Measurements from ENCODE around the gene CALN1.

- TF ChIP-seq CTCF (IDR thresholded peaks at IDR 0.05; ENCODE audit: low read depth, low read length) (no peak), EZH2phosphoT487 (IDR thresholded peaks at IDR 0.05; ENCODE audit: low read depth) (no peak)
Measured at GRCh38 chr7:72297636-72298035, 114.5 kb downstream of the CALN1 start.
